Cardiac muscle cell (in vitro differentiated cells and primary cell): ENCODE measurements around the gene CCNC. TPM values are rescaled to one million over a fixed set of nuclear protein-coding genes. Genes with fewer than 3 reads are reported as not detected.
A peak's percentile ranks its signal among the peaks of the same experiment; 100 is the strongest.

Source experiments
- DNase-seq, 2 donors: peaks; one replicate each; pipeline versions ENCODE4 v3.0.0 to v3.0.0-alpha.2; 2010 to 2017; ENCODE audit warnings: low read depth in 1 of 2, low spot score in 1 of 2
- H3K27ac ChIP-seq: fragments of 200-600 bp; sonication (generic); 2 replicates; pipeline ENCODE4 v1.5.1; 2016
- H3K27me3 ChIP-seq: fragments of 200-600 bp; sonication (generic); 2 replicates; pipeline ENCODE4 v1.6.0; 2016; ENCODE audit warnings: control low read depth
- H3K36me3 ChIP-seq: fragments of 200-600 bp; sonication (generic); 2 replicates; pipeline ENCODE4 v1.5.1; 2016; ENCODE audit warnings: control low read depth
- H3K4me1 ChIP-seq: fragments of 200-600 bp; sonication (generic); 2 replicates; pipeline ENCODE4 v1.8.1; 2017; ENCODE audit warnings: low read depth, mild to moderate bottlenecking, mixed run types
- H3K4me3 ChIP-seq: fragments of 200-600 bp; sonication (generic); 2 replicates; pipeline ENCODE4 v1.5.1; 2016; ENCODE audit warnings: mild to moderate bottlenecking
- H3K9me3 ChIP-seq: fragments of 200-600 bp; sonication (generic); 2 replicates; pipeline ENCODE4 v1.5.1; 2017; ENCODE audit warnings: low read depth, mild to moderate bottlenecking, control low read depth
- polyA plus RNA-seq: library from polyadenylated mRNA; unstranded; fragments of >200 nt; fragmentation: Nextera tagmentation; extraction: Ambion mirVana; gene quantifications from 2 replicates; pipeline ENCODE4 v1.2.1, GENCODE V29; 2016
- total RNA-seq: library from RNA; depleted of rRNA; stranded (reverse); fragments of >200 nt; gene quantifications from 2 replicates; pipeline ENCODE4 v1.2.3, GENCODE V29; 2016
- TF ChIP-seq, protein P1 (sequence below): IDR thresholded peaks from 2 replicates; pipeline ENCODE4 v1.5.1; 2012; ENCODE audit warnings: low read depth, mild to moderate bottlenecking, low read length

Gene CCNC, protein sequence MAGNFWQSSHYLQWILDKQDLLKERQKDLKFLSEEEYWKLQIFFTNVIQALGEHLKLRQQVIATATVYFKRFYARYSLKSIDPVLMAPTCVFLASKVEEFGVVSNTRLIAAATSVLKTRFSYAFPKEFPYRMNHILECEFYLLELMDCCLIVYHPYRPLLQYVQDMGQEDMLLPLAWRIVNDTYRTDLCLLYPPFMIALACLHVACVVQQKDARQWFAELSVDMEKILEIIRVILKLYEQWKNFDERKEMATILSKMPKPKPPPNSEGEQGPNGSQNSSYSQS
- total RNA-seq (38.7 and 39.7 TPM in 2 replicates), polyA plus RNA-seq (68.1 and 80.0 TPM in 2 replicates)

DNA sequence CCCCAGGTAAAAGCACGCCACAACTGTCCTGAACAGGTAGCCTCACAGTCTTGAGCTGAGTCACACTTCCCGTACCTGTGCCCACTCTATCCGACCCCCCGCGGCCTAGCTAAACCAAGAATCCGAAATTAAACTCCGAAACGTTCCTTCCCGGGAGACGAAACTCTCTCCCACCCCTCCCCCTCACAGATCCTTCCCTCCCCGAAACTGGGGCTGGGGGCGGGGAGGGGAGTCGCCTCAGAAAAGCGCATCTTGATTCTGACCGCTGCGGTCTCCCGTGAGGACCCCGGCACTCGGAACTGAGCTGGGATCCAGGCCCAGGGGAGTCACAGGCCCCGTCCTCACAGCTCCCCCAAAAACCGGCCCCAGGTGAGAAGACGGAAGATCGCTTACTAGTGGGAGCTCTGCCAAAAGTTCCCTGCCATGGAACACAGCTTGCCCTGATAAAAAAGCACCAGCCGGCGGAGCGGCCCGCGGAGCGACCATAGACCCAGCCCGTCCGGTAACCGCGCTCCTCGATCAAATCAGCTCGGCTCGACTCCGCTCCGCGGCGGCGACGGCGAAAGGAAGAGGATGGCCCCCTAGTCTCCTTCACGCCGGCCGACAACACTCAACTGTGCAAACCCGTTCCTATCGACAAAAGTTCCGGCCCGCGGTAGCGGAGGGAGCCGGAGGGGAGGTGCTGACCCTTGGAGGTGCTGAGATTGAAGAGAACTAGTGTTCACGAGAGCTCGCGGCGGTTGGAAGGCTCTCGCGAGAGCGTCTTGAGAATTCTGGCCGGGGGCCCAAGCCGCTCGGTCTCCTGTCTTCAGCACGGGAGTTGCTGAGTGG is at the start of gene CCNC:
CCNC (minus strand) TSS at position 558 of the 831 bp plus-strand sequence; CDS start at position 425, 133 bp downstream.
- Histone ChIP-seq H3K4me1 (peaks cover 16% of the 10 kb centered on the region), H3K9me3 (no peaks in the 10 kb centered on the region), H3K4me3 (peak within 1 kb of the TSS; percentile 83), H3K36me3 (no peaks in the 10 kb centered on the region), H3K27ac (peak within 1 kb of the TSS; percentile 92), H3K27me3 (no peaks in the 10 kb centered on the region)
- DNase-seq: peak; percentile 96 to 98
- TF ChIP-seq, protein P1, sequence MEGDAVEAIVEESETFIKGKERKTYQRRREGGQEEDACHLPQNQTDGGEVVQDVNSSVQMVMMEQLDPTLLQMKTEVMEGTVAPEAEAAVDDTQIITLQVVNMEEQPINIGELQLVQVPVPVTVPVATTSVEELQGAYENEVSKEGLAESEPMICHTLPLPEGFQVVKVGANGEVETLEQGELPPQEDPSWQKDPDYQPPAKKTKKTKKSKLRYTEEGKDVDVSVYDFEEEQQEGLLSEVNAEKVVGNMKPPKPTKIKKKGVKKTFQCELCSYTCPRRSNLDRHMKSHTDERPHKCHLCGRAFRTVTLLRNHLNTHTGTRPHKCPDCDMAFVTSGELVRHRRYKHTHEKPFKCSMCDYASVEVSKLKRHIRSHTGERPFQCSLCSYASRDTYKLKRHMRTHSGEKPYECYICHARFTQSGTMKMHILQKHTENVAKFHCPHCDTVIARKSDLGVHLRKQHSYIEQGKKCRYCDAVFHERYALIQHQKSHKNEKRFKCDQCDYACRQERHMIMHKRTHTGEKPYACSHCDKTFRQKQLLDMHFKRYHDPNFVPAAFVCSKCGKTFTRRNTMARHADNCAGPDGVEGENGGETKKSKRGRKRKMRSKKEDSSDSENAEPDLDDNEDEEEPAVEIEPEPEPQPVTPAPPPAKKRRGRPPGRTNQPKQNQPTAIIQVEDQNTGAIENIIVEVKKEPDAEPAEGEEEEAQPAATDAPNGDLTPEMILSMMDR: no peak

DNA sequence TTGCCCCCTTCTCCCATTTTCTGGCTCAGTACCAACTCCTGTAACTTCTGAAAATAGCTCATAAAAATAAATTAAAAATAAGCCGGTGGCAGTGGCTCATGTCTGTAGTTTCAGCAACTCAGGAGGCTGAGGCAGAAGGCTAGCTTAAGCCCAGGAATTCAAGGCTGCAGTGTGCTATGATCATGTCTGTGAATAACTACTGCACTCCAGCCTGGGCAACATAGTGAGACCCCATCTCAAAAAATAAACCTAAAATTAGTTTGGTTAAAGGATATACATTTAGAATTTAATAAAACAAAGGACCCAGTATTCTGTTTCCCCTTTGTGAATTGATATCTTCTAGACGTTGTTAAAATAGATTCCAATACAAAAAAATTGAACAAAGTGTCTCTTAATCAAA is 48.7 kb upstream of the CCNC start:
- TF ChIP-seq, protein P1: no peak
- H3K27ac ChIP-seq: no peak overlapping the region
- H3K36me3 ChIP-seq: no peaks in the 10 kb centered on the region
- peaks cover 5% of the 10 kb centered on the region for H3K4me1 ChIP-seq
- no peak overlapping the region for H3K4me3 ChIP-seq
- no peaks in the 10 kb centered on the region for H3K9me3 ChIP-seq
- H3K27me3 ChIP-seq: peaks cover 100% of the 10 kb centered on the region
- no peak for DNase-seq

DNA sequence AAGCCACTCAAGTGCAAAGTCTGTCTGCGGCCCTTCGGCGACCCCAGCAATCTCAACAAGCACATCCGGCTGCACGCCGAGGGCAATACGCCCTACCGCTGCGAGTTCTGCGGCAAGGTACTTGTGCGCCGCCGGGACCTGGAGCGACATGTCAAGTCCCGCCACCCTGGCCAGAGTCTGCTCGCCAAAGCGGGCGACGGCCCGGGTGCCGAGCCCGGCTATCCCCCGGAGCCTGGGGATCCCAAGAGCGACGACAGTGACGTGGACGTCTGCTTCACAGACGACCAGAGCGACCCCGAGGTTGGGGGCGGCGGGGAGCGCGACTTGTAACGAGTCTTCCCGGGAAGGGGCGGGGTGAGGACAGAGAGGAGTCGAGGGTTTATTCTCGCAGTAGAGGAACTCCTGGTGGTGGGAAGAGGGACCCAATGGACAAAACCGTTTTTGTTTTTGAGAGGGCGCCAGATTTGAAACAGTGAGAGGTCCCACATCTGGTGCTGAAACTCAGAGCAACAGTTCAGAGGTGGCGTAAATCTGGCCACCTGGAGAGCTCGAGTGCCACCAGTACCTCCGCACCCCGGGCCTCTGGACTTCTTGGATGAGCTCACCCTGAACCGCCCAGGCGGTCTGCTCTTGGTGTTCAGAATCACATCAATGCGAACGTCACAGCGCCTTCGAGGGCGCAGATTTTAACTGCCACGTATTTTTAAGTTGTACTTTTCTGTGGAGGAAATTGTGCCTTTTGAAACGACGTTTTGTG is 46.1 kb upstream of the CCNC start:
- no peaks in the 10 kb centered on the region for H3K9me3 ChIP-seq
- peaks cover 100% of the 10 kb centered on the region for H3K27me3 ChIP-seq
- H3K4me1 ChIP-seq: peaks cover 5% of the 10 kb centered on the region
- no peaks in the 10 kb centered on the region for H3K36me3 ChIP-seq
- TF ChIP-seq, protein P1: no peak
- no peak overlapping the region for H3K27ac ChIP-seq
- DNase-seq: peak in 1 of 2 donors; percentile 46
- peak overlapping the region; percentile 36 for H3K4me3 ChIP-seq

DNA sequence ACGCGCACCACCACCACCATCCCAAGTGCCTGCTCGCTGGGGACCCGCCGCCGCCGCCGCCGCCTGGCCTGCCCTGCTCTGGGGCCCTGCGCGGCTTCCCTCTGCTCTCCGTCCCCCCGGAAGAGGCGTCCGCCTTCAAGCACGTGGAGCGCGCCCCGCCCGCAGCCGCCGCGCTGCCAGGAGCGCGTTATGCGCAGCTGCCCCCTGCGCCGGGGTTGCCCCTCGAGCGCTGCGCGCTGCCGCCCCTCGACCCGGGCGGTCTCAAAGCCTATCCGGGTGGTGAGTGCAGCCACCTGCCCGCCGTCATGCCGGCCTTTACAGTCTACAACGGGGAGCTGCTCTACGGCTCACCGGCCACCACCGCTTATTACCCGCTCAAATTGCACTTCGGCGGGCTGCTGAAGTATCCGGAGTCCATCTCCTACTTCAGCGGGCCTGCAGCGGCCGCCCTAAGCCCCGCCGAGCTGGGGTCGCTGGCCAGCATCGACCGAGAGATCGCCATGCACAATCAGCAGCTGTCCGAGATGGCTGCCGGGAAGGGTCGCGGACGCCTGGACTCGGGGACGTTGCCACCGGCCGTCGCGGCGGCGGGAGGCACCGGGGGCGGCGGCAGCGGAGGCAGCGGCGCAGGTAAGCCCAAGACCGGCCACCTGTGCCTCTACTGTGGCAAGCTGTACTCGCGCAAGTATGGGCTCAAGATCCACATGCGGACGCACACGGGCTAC is 45.4 kb upstream of the CCNC start:
- H3K4me3 ChIP-seq: peak overlapping the region; percentile 36
- H3K4me1 ChIP-seq: peaks cover 1% of the 10 kb centered on the region
- DNase-seq: peak in 1 of 2 donors; percentile 47
- TF ChIP-seq, protein P1: no peak
- H3K27me3 ChIP-seq: peaks cover 100% of the 10 kb centered on the region
- H3K9me3 ChIP-seq: no peaks in the 10 kb centered on the region
- H3K36me3 ChIP-seq: no peaks in the 10 kb centered on the region
- H3K27ac ChIP-seq: no peak overlapping the region

DNA sequence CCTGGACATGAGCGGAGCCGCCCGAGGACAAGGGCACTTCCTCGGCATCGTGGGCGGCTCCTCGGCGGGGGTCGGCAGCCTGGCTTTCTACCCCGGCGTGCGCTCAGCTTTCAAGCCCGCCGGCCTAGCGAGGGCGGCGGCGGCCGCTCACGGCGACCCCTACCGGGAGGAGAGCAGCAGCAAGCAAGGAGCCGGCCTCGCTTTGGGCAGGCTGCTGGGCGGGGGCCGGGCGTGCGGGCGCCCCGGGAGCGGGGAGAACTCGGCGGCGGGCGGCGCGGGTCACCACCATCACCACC is 44.9 kb upstream of the CCNC start:
- peak; percentile 50 to 69 for DNase-seq
- TF ChIP-seq, protein P1: peak; percentile 44
- Histone ChIP-seq H3K9me3 (no peaks in the 10 kb centered on the region), H3K4me3 (peak overlapping the region; percentile 36), H3K27ac (no peak overlapping the region), H3K36me3 (no peaks in the 10 kb centered on the region), H3K27me3 (peaks cover 100% of the 10 kb centered on the region), H3K4me1 (no peaks in the 10 kb centered on the region)
